Measurements from ENCODE around the gene CACNA2D2.

Gene CACNA2D2

GRCh38 chr3:50322386-50323091 is 180.9 kb downstream of the CACNA2D2 start, which contains the start of gene HYAL2:
HYAL2 (minus strand) TSS chr3:50322745; CDS start chr3:50320489, 2,256 bp downstream.
- H3K27ac Mint-ChIP-seq: peak within 1 kb of the TSS; percentile 90
- no peaks in the 10 kb centered on the region for H3K27me3 Mint-ChIP-seq
- H3K4me1 Mint-ChIP-seq: peaks cover 31% of the 10 kb centered on the region
- peak; percentile 2 for DNase-seq
- ATAC-seq: no peak
- H3K9me3 Mint-ChIP-seq: no peaks in the 10 kb centered on the region
- peaks cover 2% of the 10 kb centered on the region for H3K36me3 Mint-ChIP-seq (ENCODE audit: low read depth)
- H3K4me3 Mint-ChIP-seq: peak within 1 kb of the TSS; percentile 75

- H3K36me3 Mint-ChIP-seq (ENCODE audit: low read depth): peaks cover 2% of the 10 kb centered on the region
- H3K4me1 Mint-ChIP-seq: peaks cover 32% of the 10 kb centered on the region
- H3K27me3 Mint-ChIP-seq: no peaks in the 10 kb centered on the region
- no peak overlapping the region for H3K27ac Mint-ChIP-seq
- ATAC-seq (no peak), DNase-seq (no peak)
- H3K4me3 Mint-ChIP-seq: peak overlapping the region; percentile 75
- H3K9me3 Mint-ChIP-seq: no peaks in the 10 kb centered on the region
Measured at GRCh38 chr3:50322115-50322385, 181.4 kb downstream of the CACNA2D2 start.

- Mint-ChIP-seq H3K27ac (peak overlapping the region; percentile 90), H3K36me3 (ENCODE audit: low read depth) (peaks cover 2% of the 10 kb centered on the region), H3K4me3 (peak overlapping the region; percentile 75), H3K4me1 (peaks cover 32% of the 10 kb centered on the region), H3K9me3 (no peaks in the 10 kb centered on the region), H3K27me3 (no peaks in the 10 kb centered on the region)
- ATAC-seq: peak; percentile 73
- DNase-seq: peak; percentile 83
Measured at GRCh38 chr3:50321336-50322114, 181.9 kb downstream of the CACNA2D2 start.

GRCh38 chr3:50320853-50321335 is 182.5 kb downstream of the CACNA2D2 start:
- H3K4me1 Mint-ChIP-seq: peaks cover 32% of the 10 kb centered on the region
- DNase-seq: peak; percentile 67

GRCh38 chr3:50319894-50320625 is 183.4 kb downstream of the CACNA2D2 start:
- DNase-seq (no peak), ATAC-seq (no peak)
- Mint-ChIP-seq H3K9me3 (no peaks in the 10 kb centered on the region), H3K27me3 (no peaks in the 10 kb centered on the region), H3K4me1 (peaks cover 33% of the 10 kb centered on the region), H3K36me3 (ENCODE audit: low read depth) (peaks cover 5% of the 10 kb centered on the region), H3K4me3 (peak overlapping the region; percentile 87), H3K27ac (no peak overlapping the region)

More at GRCh38 chr3:50320853-50321335, 182.5 kb downstream of the CACNA2D2 start:
- peaks cover 5% of the 10 kb centered on the region for H3K36me3 Mint-ChIP-seq (ENCODE audit: low read depth)
- H3K9me3 Mint-ChIP-seq: no peaks in the 10 kb centered on the region
- peak overlapping the region; percentile 73 for H3K27ac Mint-ChIP-seq
- H3K27me3 Mint-ChIP-seq: no peaks in the 10 kb centered on the region
- peak overlapping the region; percentile 87 for H3K4me3 Mint-ChIP-seq
- peak; percentile 48 for ATAC-seq

- H3K4me1 Mint-ChIP-seq: peaks cover 34% of the 10 kb centered on the region
Measured at GRCh38 chr3:50319181-50319893, 184.1 kb downstream of the CACNA2D2 start.

GRCh38 chr3:50318615-50319014 is 184.8 kb downstream of the CACNA2D2 start:
- Mint-ChIP-seq H3K9me3 (no peaks in the 10 kb centered on the region), H3K4me3 (no peak overlapping the region), H3K27ac (no peak overlapping the region), H3K4me1 (peaks cover 34% of the 10 kb centered on the region), H3K27me3 (no peaks in the 10 kb centered on the region), H3K36me3 (ENCODE audit: low read depth) (peaks cover 5% of the 10 kb centered on the region)
- ATAC-seq: no peak
- DNase-seq: no peak

More at GRCh38 chr3:50319181-50319893, 184.1 kb downstream of the CACNA2D2 start:
- ATAC-seq (no peak), DNase-seq (no peak)
- no peak overlapping the region for H3K27ac Mint-ChIP-seq
- no peaks in the 10 kb centered on the region for H3K27me3 Mint-ChIP-seq
- peaks cover 5% of the 10 kb centered on the region for H3K36me3 Mint-ChIP-seq (ENCODE audit: low read depth)
- H3K9me3 Mint-ChIP-seq: no peaks in the 10 kb centered on the region
- H3K4me3 Mint-ChIP-seq: no peak overlapping the region

- no peak for ATAC-seq
- Mint-ChIP-seq H3K27me3 (no peaks in the 10 kb centered on the region), H3K4me3 (no peak overlapping the region), H3K4me1 (peaks cover 34% of the 10 kb centered on the region), H3K27ac (no peak overlapping the region), H3K36me3 (ENCODE audit: low read depth) (peaks cover 5% of the 10 kb centered on the region), H3K9me3 (no peaks in the 10 kb centered on the region)
- DNase-seq: no peak
Measured at GRCh38 chr3:50318163-50318562, 185.3 kb downstream of the CACNA2D2 start.

- ATAC-seq (no peak), DNase-seq (no peak)
- H3K36me3 Mint-ChIP-seq (ENCODE audit: low read depth): peaks cover 5% of the 10 kb centered on the region
- no peaks in the 10 kb centered on the region for H3K9me3 Mint-ChIP-seq
- H3K27me3 Mint-ChIP-seq: no peaks in the 10 kb centered on the region
- H3K4me1 Mint-ChIP-seq: peaks cover 34% of the 10 kb centered on the region
- no peak overlapping the region for H3K27ac Mint-ChIP-seq
- no peak overlapping the region for H3K4me3 Mint-ChIP-seq
Measured at GRCh38 chr3:50317300-50317699, 186.1 kb downstream of the CACNA2D2 start.

GRCh38 chr3:50316657-50317242 is 186.7 kb downstream of the CACNA2D2 start:
- H3K4me3 Mint-ChIP-seq: no peak overlapping the region
- H3K9me3 Mint-ChIP-seq: no peaks in the 10 kb centered on the region
- peak overlapping the region; percentile 47 for H3K27ac Mint-ChIP-seq
- peaks cover 34% of the 10 kb centered on the region for H3K4me1 Mint-ChIP-seq
- DNase-seq (peak; percentile 52), ATAC-seq (peak; percentile 47)
- no peaks in the 10 kb centered on the region for H3K27me3 Mint-ChIP-seq
- H3K36me3 Mint-ChIP-seq (ENCODE audit: low read depth): peaks cover 5% of the 10 kb centered on the region

- ATAC-seq (no peak), DNase-seq (no peak)
- Mint-ChIP-seq H3K4me1 (peaks cover 26% of the 10 kb centered on the region), H3K4me3 (no peak overlapping the region), H3K27me3 (no peaks in the 10 kb centered on the region), H3K27ac (no peak overlapping the region), H3K9me3 (no peaks in the 10 kb centered on the region), H3K36me3 (ENCODE audit: low read depth) (peaks cover 6% of the 10 kb centered on the region)
Measured at GRCh38 chr3:50314816-50315215, 188.6 kb downstream of the CACNA2D2 start.

GRCh38 chr3:50314342-50314741 is 189.1 kb downstream of the CACNA2D2 start:
- peaks cover 10% of the 10 kb centered on the region for H3K36me3 Mint-ChIP-seq (ENCODE audit: low read depth)
- H3K4me3 Mint-ChIP-seq: no peak overlapping the region
- H3K27ac Mint-ChIP-seq: no peak overlapping the region
- no peaks in the 10 kb centered on the region for H3K9me3 Mint-ChIP-seq
- DNase-seq (no peak), ATAC-seq (no peak)
- H3K4me1 Mint-ChIP-seq: peaks cover 23% of the 10 kb centered on the region
- no peaks in the 10 kb centered on the region for H3K27me3 Mint-ChIP-seq
